ENCODE measurements around the gene PDE8B. TPM values are rescaled to one million over a fixed set of nuclear protein-coding genes. Genes with fewer than 3 reads are reported as not detected.
"Not testable (repeated sequence)": the region's sequence is repeated elsewhere in the genome, so short reads cannot be mapped to it uniquely, and the experiment has no call there.

PDE8B gene
- total RNA-seq, 1 donor from 2014 or later: under 0.01 TPM

DNA sequence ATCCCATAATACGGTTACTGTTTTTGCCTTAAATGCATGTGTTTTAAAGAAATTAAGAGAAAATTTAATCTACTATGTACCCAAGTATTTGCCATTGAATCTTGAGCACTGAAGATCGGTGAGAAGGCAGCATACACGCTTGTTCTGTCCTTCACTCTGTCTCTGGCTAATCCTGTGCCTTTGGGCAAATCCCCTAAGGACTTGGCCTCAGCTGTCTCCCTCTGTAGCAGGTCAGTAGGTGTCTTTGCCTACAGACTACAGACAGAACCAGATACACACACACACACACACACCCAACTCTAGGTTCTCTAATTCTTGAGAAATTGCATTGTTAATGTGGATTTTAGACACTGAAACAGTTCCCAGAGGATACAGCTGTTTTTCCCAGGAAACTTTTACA, 164.2 kb downstream of the PDE8B start:
- H3K27me3 ChIP-seq (ENCODE audit: control insufficient read depth, insufficient read depth, low read length): no peaks in the 10 kb centered on the region
- no peak for FAIRE-seq
- no peak for DNase-seq (ENCODE audit: low read depth)
- H3K4me3 ChIP-seq (ENCODE audit: low read depth, low read length): no peak overlapping the region
- TF ChIP-seq, protein P1, sequence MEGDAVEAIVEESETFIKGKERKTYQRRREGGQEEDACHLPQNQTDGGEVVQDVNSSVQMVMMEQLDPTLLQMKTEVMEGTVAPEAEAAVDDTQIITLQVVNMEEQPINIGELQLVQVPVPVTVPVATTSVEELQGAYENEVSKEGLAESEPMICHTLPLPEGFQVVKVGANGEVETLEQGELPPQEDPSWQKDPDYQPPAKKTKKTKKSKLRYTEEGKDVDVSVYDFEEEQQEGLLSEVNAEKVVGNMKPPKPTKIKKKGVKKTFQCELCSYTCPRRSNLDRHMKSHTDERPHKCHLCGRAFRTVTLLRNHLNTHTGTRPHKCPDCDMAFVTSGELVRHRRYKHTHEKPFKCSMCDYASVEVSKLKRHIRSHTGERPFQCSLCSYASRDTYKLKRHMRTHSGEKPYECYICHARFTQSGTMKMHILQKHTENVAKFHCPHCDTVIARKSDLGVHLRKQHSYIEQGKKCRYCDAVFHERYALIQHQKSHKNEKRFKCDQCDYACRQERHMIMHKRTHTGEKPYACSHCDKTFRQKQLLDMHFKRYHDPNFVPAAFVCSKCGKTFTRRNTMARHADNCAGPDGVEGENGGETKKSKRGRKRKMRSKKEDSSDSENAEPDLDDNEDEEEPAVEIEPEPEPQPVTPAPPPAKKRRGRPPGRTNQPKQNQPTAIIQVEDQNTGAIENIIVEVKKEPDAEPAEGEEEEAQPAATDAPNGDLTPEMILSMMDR (IDR thresholded peaks at IDR 0.05; ENCODE audit: insufficient read depth, low read length, severe bottlenecking): no peak
- H3K36me3 ChIP-seq (ENCODE audit: control insufficient read depth, insufficient read depth, low read length): no peaks in the 10 kb centered on the region

DNA sequence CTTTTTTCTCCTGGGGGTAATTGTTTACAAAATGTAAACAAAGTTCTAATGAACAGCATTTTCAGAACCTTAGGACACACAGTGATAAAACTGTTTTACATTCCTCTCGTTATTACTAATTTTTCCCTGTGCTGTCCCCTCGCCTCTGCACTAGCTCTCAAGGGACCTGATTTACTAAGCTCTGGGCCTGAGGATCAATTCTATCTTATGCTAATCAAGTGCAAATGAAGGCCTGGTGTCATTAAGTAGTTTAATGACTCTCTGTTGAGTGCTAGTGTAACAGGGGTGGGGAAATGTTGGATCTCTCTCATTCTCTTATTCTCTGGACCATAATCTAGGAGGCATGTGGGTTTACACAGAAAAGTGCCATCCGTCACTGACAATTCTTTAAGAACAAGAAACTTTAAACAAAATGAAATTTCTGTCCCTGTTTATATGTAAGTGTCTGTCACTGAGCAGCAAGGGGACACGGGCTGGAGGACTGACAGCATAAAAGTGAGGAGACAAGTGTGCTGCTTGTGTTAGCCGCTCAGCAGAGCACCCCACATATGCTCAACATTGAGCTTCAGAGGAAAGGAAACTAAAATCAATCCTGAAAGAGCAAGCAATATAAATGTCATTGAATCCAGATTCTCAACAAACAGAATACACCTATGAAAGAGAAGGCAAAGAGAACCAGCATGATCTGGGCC, 166.3 kb downstream of the PDE8B start:
- no peak for DNase-seq (ENCODE audit: low read depth)
- Histone ChIP-seq H3K27me3 (ENCODE audit: control insufficient read depth, insufficient read depth, low read length) (no peaks in the 10 kb centered on the region), H3K36me3 (ENCODE audit: control insufficient read depth, insufficient read depth, low read length) (no peaks in the 10 kb centered on the region), H3K4me3 (ENCODE audit: low read depth, low read length) (no peak overlapping the region)
- FAIRE-seq: no peak
- TF ChIP-seq, protein P1 (IDR thresholded peaks at IDR 0.05; ENCODE audit: insufficient read depth, low read length, severe bottlenecking): no peak

DNA sequence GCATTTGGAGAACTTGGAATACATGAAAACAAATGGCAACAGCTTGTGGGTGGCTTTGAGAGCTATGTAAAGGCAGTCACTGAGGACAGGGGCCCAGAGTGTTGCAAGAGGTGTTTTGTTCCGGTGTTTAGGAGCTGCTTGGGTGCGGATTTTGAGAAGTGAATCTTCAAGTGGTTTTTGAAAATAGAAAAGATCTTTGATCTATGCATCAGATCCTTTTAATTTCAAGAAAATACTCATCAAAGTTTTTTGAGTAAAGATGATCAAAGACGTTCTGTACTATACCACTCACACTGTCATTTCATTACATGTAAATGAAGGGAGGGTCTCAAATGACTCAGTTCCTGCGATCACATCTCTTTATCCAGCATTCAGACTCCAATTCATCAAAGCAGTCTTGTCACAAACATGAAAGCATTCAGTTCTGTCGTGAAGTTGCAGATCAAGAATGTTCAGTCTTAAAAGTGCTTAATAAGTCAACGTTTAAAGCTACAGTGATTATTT, 169.1 kb downstream of the PDE8B start:
- FAIRE-seq: no peak
- TF ChIP-seq, protein P1 (IDR thresholded peaks at IDR 0.05; ENCODE audit: insufficient read depth, low read length, severe bottlenecking): no peak
- Histone ChIP-seq H3K36me3 (ENCODE audit: control insufficient read depth, insufficient read depth, low read length) (no peaks in the 10 kb centered on the region), H3K4me3 (ENCODE audit: low read depth, low read length) (no peak overlapping the region), H3K27me3 (ENCODE audit: control insufficient read depth, insufficient read depth, low read length) (no peaks in the 10 kb centered on the region)
- DNase-seq (ENCODE audit: low read depth): no peak

DNA sequence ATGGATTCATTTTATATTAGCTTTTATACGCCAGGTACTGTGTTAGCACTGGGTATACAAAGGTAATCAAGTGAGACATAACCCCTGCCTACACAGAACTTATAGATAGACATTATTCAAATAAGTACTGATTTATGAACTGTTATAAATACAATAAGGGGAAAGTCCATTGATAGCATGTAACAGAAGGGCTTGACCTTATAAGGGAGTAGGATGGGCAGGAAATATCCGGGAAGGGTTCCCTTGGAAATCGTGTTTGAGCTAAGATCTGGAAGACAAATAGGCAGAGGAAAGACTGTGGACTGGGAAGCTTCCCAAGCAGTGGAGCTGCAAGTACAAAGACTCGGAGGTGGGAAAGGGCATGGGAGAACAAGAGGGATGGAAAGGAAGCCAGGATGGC, 170.2 kb downstream of the PDE8B start:
- DNase-seq (ENCODE audit: low read depth): no peak
- FAIRE-seq: no peak
- TF ChIP-seq, protein P1 (IDR thresholded peaks at IDR 0.05; ENCODE audit: insufficient read depth, low read length, severe bottlenecking): no peak
- Histone ChIP-seq H3K4me3 (ENCODE audit: low read depth, low read length) (no peak overlapping the region), H3K36me3 (ENCODE audit: control insufficient read depth, insufficient read depth, low read length) (no peaks in the 10 kb centered on the region), H3K27me3 (ENCODE audit: control insufficient read depth, insufficient read depth, low read length) (no peaks in the 10 kb centered on the region)

DNA sequence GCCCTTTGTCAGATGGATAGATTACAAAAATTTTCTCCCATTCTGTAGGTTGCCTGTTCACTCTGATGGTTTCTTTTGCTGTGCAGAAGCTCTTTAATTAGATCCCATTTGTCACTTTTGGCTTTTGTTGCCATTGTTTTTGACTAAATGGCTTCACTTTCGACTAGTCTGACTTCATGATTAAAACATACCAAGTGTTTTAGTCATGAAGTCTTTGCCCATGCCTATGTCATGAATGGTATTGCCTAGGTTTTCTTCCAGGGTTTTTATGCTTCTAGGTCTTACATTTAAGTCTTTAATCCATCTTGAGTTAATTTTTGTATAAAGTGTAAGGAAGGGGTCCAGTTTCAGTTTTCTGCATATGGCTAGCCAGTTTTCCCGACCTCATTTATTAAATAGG, 172.9 kb downstream of the PDE8B start:
- not testable (repeated sequence) for H3K36me3 ChIP-seq (ENCODE audit: control insufficient read depth, insufficient read depth, low read length); H3K4me3 ChIP-seq (ENCODE audit: low read depth, low read length); FAIRE-seq; DNase-seq (ENCODE audit: low read depth); H3K27me3 ChIP-seq (ENCODE audit: control insufficient read depth, insufficient read depth, low read length)

DNA sequence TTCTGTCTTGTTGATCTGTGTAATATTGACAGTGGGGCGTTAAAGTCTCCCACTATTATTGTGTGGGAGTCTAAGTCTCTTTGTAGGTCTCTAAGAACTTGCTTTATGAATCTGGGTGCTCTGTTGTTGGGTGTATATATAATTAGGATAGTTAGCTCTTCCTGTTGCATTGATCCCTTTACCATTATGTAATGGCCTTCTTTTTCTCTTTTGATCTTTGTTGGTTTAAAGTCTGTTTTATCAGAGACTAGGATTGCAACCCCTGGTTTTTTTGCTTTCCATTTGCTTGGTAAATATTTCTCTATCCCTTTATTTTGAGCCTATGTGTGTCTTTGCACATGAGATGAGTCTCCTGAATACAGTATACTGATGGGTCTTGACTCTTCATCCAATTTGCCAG, 175.9 kb downstream of the PDE8B start:
- H3K4me3 ChIP-seq (ENCODE audit: low read depth, low read length); H3K36me3 ChIP-seq (ENCODE audit: control insufficient read depth, insufficient read depth, low read length); DNase-seq (ENCODE audit: low read depth); H3K27me3 ChIP-seq (ENCODE audit: control insufficient read depth, insufficient read depth, low read length); FAIRE-seq: not testable (repeated sequence)

DNA sequence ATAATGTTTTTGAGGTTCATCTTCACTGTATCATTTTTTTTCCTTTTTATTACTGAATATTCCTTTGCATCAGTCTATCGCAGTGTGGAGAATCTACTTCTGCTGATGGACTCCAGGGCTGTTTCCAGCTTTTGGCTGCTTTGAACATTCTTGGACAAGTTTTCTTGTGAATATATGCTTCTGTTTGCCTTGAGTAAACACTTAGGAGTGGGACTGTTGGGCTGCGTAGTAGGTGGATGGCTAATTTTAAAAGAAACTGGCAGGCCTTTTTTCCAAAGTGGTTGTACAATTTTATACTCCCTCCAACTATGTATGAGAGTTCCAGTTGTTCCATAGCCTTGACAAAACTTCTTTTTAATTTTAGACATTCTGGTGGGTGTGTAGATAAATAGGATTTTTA, 179.3 kb downstream of the PDE8B start:
- H3K27me3 ChIP-seq (ENCODE audit: control insufficient read depth, insufficient read depth, low read length): no peaks in the 10 kb centered on the region
- no peak overlapping the region for H3K4me3 ChIP-seq (ENCODE audit: low read depth, low read length)
- TF ChIP-seq, protein P1 (IDR thresholded peaks at IDR 0.05; ENCODE audit: insufficient read depth, low read length, severe bottlenecking): no peak
- DNase-seq (ENCODE audit: low read depth) (no peak), FAIRE-seq (no peak)
- H3K36me3 ChIP-seq (ENCODE audit: control insufficient read depth, insufficient read depth, low read length): no peaks in the 10 kb centered on the region
